Osteoblast (primary cell): ENCODE data around the gene PRKAA2. TPM values are rescaled to one million over a fixed set of nuclear protein-coding genes. Genes with fewer than 3 reads are reported as not detected.

Source experiments
- DNase-seq: peaks from one replicate; pipeline ENCODE4 v3.0.0; 2011; ENCODE audit warnings: low spot score, mixed read lengths; ENCODE audit not compliant: insufficient read length; ENCODE audit errors: missing footprints
- H2AFZ ChIP-seq: 2 replicates; pipeline ENCODE4 v1.6.0; 2011; ENCODE audit warnings: mild to moderate bottlenecking, low read length
- H3K27ac ChIP-seq: 2 replicates; pipeline ENCODE4 v1.5.1; 2011; ENCODE audit warnings: mild to moderate bottlenecking, low read depth, low read length, moderate library complexity
- H3K27me3 ChIP-seq: 2 replicates; pipeline ENCODE4 v1.6.0; 2012; ENCODE audit warnings: mild to moderate bottlenecking, control low read depth, inconsistent platforms, low read length, moderate library complexity; ENCODE audit not compliant: insufficient read depth
- H3K36me3 ChIP-seq: 2 replicates; pipeline ENCODE4 v1.5.1; 2011; ENCODE audit warnings: mild to moderate bottlenecking, low read length, control low read depth, moderate library complexity; ENCODE audit not compliant: insufficient read depth
- H3K4me1 ChIP-seq: 2 replicates; pipeline ENCODE4 v1.5.1; 2011; ENCODE audit warnings: mild to moderate bottlenecking, low read length, control low read depth, moderate library complexity; ENCODE audit not compliant: insufficient read depth
- H3K4me2 ChIP-seq: 2 replicates; pipeline ENCODE4 v1.6.0; 2011; ENCODE audit warnings: mild to moderate bottlenecking, low read length; ENCODE audit not compliant: insufficient read depth
- H3K4me3 ChIP-seq: fragments of 200-600 bp; sonication (generic); 3 replicates; pipeline ENCODE4 v1.5.1; 2012; ENCODE audit warnings: mild to moderate bottlenecking, low read length, inconsistent platforms; ENCODE audit not compliant: insufficient read depth
- H3K79me2 ChIP-seq: 2 replicates; pipeline ENCODE4 v1.6.0; 2012; ENCODE audit warnings: mild to moderate bottlenecking, low read length, control low read depth, inconsistent platforms; ENCODE audit not compliant: insufficient read depth
- H3K9me3 ChIP-seq: 2 replicates; pipeline ENCODE4 v1.5.1; 2011; ENCODE audit warnings: low read depth, low read length, control low read depth
- H4K20me1 ChIP-seq: 2 replicates; pipeline ENCODE4 v1.6.0; 2012; ENCODE audit warnings: mild to moderate bottlenecking, low read length, control low read depth; ENCODE audit not compliant: insufficient read depth
- total RNA-seq: library from RNA; depleted of rRNA; stranded (reverse); fragments of >200 nt; gene quantifications from 2 replicates; pipeline ENCODE4 v1.2.3, GENCODE V29; 2012
- TF ChIP-seq, protein P1 (sequence below): IDR thresholded peaks from 2 replicates; pipeline ENCODE4 v1.5.1; 2011; ENCODE audit warnings: mild to moderate bottlenecking, low read depth, low read length, moderate library complexity; ENCODE audit errors: extremely low read depth

Gene PRKAA2
- total RNA-seq, 1 donor = 1.1 TPM

GRCh38 chr1:56625819-56626440, 19.2 kb upstream of the PRKAA2 start:
- peaks cover 22% of the 10 kb centered on the region for H3K4me1 ChIP-seq
- H2AFZ ChIP-seq = no peak overlapping the region
- H3K9me3 ChIP-seq = no peaks in the 10 kb centered on the region
- no peak overlapping the region for H3K27ac ChIP-seq
- peaks cover 5% of the 10 kb centered on the region for H3K27me3 ChIP-seq
- no peak for DNase-seq
- no peaks in the 10 kb centered on the region for H3K36me3 ChIP-seq
- no peaks in the 10 kb centered on the region for H4K20me1 ChIP-seq
- H3K79me2 ChIP-seq = no peaks in the 10 kb centered on the region
- TF ChIP-seq, protein P1, sequence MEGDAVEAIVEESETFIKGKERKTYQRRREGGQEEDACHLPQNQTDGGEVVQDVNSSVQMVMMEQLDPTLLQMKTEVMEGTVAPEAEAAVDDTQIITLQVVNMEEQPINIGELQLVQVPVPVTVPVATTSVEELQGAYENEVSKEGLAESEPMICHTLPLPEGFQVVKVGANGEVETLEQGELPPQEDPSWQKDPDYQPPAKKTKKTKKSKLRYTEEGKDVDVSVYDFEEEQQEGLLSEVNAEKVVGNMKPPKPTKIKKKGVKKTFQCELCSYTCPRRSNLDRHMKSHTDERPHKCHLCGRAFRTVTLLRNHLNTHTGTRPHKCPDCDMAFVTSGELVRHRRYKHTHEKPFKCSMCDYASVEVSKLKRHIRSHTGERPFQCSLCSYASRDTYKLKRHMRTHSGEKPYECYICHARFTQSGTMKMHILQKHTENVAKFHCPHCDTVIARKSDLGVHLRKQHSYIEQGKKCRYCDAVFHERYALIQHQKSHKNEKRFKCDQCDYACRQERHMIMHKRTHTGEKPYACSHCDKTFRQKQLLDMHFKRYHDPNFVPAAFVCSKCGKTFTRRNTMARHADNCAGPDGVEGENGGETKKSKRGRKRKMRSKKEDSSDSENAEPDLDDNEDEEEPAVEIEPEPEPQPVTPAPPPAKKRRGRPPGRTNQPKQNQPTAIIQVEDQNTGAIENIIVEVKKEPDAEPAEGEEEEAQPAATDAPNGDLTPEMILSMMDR = no peak
- peak overlapping the region; percentile 56 for H3K4me2 ChIP-seq
- H3K4me3 ChIP-seq = no peak overlapping the region

DNA sequence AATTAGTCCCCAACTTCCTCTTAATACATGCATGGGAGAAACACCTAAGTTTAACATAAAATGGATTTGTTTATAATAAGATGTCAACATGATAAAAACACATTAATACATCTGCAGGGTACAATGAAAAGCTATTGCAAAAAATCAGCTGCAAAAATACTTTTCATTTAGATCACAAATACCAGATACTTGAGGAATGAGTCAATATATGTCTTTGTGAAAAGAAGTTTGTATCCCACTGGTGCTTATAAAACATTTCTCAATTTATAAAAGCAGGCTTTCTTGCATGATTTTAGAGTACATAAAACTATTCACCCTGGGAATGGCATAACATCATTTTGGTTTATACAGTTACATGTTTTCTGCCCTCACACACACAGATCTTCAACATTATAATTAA, 18.6 kb upstream of the PRKAA2 start:
- Histone ChIP-seq H3K27ac (peak overlapping the region; percentile 42), H3K4me2 (peak overlapping the region; percentile 56), H4K20me1 (no peaks in the 10 kb centered on the region), H3K4me3 (no peak overlapping the region), H3K36me3 (no peaks in the 10 kb centered on the region), H3K4me1 (peaks cover 22% of the 10 kb centered on the region), H2AFZ (no peak overlapping the region), H3K79me2 (no peaks in the 10 kb centered on the region), H3K27me3 (peaks cover 5% of the 10 kb centered on the region), H3K9me3 (no peaks in the 10 kb centered on the region)
- DNase-seq = peak; percentile 66
- TF ChIP-seq, protein P1 = no peak

GRCh38 chr1:56627019-56627635, 18.0 kb upstream of the PRKAA2 start:
- Histone ChIP-seq H2AFZ (no peak overlapping the region), H3K27ac (peak overlapping the region; percentile 42), H3K4me2 (peak overlapping the region; percentile 56), H3K36me3 (no peaks in the 10 kb centered on the region), H3K79me2 (no peaks in the 10 kb centered on the region), H3K27me3 (peaks cover 5% of the 10 kb centered on the region), H4K20me1 (no peaks in the 10 kb centered on the region), H3K4me3 (no peak overlapping the region), H3K9me3 (no peaks in the 10 kb centered on the region), H3K4me1 (peaks cover 22% of the 10 kb centered on the region)
- peak; percentile 27 for DNase-seq
- TF ChIP-seq, protein P1 = no peak

- H2AFZ ChIP-seq = peak overlapping the region; percentile 4
- no peak overlapping the region for H3K4me2 ChIP-seq
- H3K79me2 ChIP-seq = no peaks in the 10 kb centered on the region
- peaks cover 5% of the 10 kb centered on the region for H3K27me3 ChIP-seq
- TF ChIP-seq, protein P1 = no peak
- no peaks in the 10 kb centered on the region for H4K20me1 ChIP-seq
- H3K27ac ChIP-seq = no peak overlapping the region
- H3K4me3 ChIP-seq = no peak overlapping the region
- H3K9me3 ChIP-seq = no peaks in the 10 kb centered on the region
- no peaks in the 10 kb centered on the region for H3K36me3 ChIP-seq
- H3K4me1 ChIP-seq = peaks cover 22% of the 10 kb centered on the region
- DNase-seq = no peak
Measured at GRCh38 chr1:56627636-56628039, 17.5 kb upstream of the PRKAA2 start.
